K562 (cell line): Measurements from ENCODE around the gene IKZF3. TPM values are rescaled to one million over a fixed set of nuclear protein-coding genes. Genes with fewer than 3 reads are reported as not detected.

Experiments
- ATAC-seq: fragments of 200-7000 bp; cut with Tn5 transposase; 3 replicates; pipeline ENCODE4 v1.9.1; 2020; ENCODE audit warnings: moderate library complexity
- BruUV-seq: library from RNA; stranded (reverse); fragments of 400-500 nt; replicated peaks from 2 replicates; lab custom pipeline; 2021; lab: Mats Ljungman, UMichigan
- CTCF ChIA-PET: fragments of 300-600 bp; formaldehyde crosslinking; extraction: SDS; loops from one replicate; lab custom pipeline; 2021; ENCODE audit warnings: low intra/inter-chr PET ratio; lab: Yijun Ruan, JAX
- POLR2A ChIA-PET: fragments of 300-600, 350-650 bp; sonication (Branson Sonifier 250); formaldehyde crosslinking; extraction: SDS; loops from one replicate; lab custom pipeline; 2021; ENCODE audit warnings: antibody characterized with exemption, inconsistent platforms; lab: Yijun Ruan, JAX
- DNase-seq, 4 experiments: peaks; one replicate each; pipeline versions ENCODE4 v3.0.0 to v3.0.0-alpha.2; 2011 to 2018; ENCODE audit warnings: low spot score in 3 of 4, mixed read lengths in 3 of 4; ENCODE audit errors: extremely low read depth in 1 of 4
- FAIRE-seq: peaks from 2 replicates; lab custom pipeline; 2011; peaks lifted over from hg19 to GRCh38; lab: Jason Lieb, UNC
- H2AFZ ChIP-seq: 2 replicates; pipeline ENCODE4 v1.6.0; 2011; ENCODE audit warnings: low read depth, low read length, control low read depth, inconsistent platforms
- H3K27ac ChIP-seq: fragments of 200-600 bp; 3 replicates; pipeline ENCODE4 v1.8.0; 2011; ENCODE audit warnings: low read depth, mild to moderate bottlenecking, control low read depth, inconsistent platforms, low read length, moderate library complexity, mixed read lengths; ENCODE audit errors: extremely low read depth
- H3K27me3 ChIP-seq, 2 experiments: fragments of 300-600 bp in 1 of 2; 2 replicates in 1 of 2; 3 replicates in 1 of 2; pipeline versions ENCODE4 v1.6.0 to v1.8.0; 2011; ENCODE audit warnings: inconsistent platforms in 2 of 2, low read length in 2 of 2, mild to moderate bottlenecking in 1 of 2, mixed read lengths in 1 of 2, moderate library complexity in 1 of 2; ENCODE audit not compliant: control insufficient read depth in 2 of 2, insufficient read depth in 2 of 2
- H3K36me3 ChIP-seq: fragments of 300-600 bp; 3 replicates; pipeline ENCODE4 v1.8.0; 2011; ENCODE audit warnings: mild to moderate bottlenecking, low read length, inconsistent platforms; ENCODE audit not compliant: control insufficient read depth, insufficient read depth
- H3K4me1 ChIP-seq, 2 experiments: fragments of 200-600 bp in 1 of 2; replicated peaks in 1 of 2; 2 replicates in 1 of 2; 3 replicates in 1 of 2; pipeline versions ENCODE4 v1.5.1 to v1.8.0; 2011; ENCODE audit warnings: inconsistent platforms in 2 of 2, low read length in 2 of 2, mild to moderate bottlenecking in 1 of 2, mixed read lengths in 1 of 2, moderate library complexity in 1 of 2; ENCODE audit not compliant: control insufficient read depth in 2 of 2, insufficient read depth in 2 of 2
- H3K4me2 ChIP-seq: 2 replicates; pipeline ENCODE4 v1.6.1; 2011; ENCODE audit warnings: low read length, control low read depth, inconsistent platforms, mixed read lengths; ENCODE audit not compliant: insufficient read depth
- H3K4me3 ChIP-seq: fragments of 200-600 bp; sonication (generic), shearing (Covaris generic); 2 replicates; pipeline ENCODE4 v1.5.1; 2016; ENCODE audit warnings: control low read depth, inconsistent platforms
- H3K79me2 ChIP-seq: fragments of 200-600 bp; 3 replicates; pipeline ENCODE4 v1.8.0; 2011; ENCODE audit warnings: low read length, inconsistent platforms; ENCODE audit not compliant: control insufficient read depth, insufficient read depth
- H3K9ac ChIP-seq, 2 experiments: 2 replicates each; pipeline versions ENCODE4 v1.6.0 to v1.6.1; 2011; ENCODE audit warnings: low read depth in 2 of 2, low read length in 2 of 2, control low read depth in 1 of 2, inconsistent platforms in 1 of 2, mild to moderate bottlenecking in 1 of 2, mixed read lengths in 1 of 2; ENCODE audit not compliant: insufficient read depth in 1 of 2
- H3K9me1 ChIP-seq: one replicate; pipeline ENCODE4 v1.6.0; 2011; ENCODE audit warnings: inconsistent platforms, mild to moderate bottlenecking, low read length, moderate library complexity; ENCODE audit not compliant: control insufficient read depth, insufficient read depth
- H3K9me3 ChIP-seq: replicated peaks from 2 replicates; pipeline ENCODE4 v1.5.1; 2011; ENCODE audit warnings: low read depth, low read length, inconsistent platforms; ENCODE audit not compliant: control insufficient read depth, insufficient read depth
- H4K20me1 ChIP-seq: replicated peaks from 2 replicates; pipeline ENCODE4 v1.6.1; 2011; ENCODE audit warnings: low read length, inconsistent platforms, mixed read lengths; ENCODE audit not compliant: control insufficient read depth, insufficient read depth
- EZH2 ChIP-seq: IDR thresholded peaks from 2 replicates; pipeline ENCODE4 v1.6.1; 2012; ENCODE audit warnings: low read depth, mild to moderate bottlenecking, inconsistent platforms, low read length, borderline replicate concordance
- GABPA ChIP-seq: fragments of 200-800 bp; sonication (Bioruptor generic); conservative IDR thresholded peaks from 2 replicates; pipeline ENCODE4 v1.6.1; 2016; ENCODE audit warnings: low read depth, missing genetic modification characterization, missing compliant biosample characterization
- SLC30A9 ChIP-seq: fragments of 250-450 bp; sonication (Bioruptor Pico); IDR thresholded peaks from 2 replicates; pipeline ENCODE4 v1.8.0; 2022; ENCODE audit warnings: mild to moderate bottlenecking, moderate library complexity
- ZFP36 ChIP-seq: fragments of 150-350 bp; IDR thresholded peaks from 2 replicates; pipeline ENCODE4 v1.6.1; 2018; ENCODE audit warnings: low read length, low read depth; ENCODE audit not compliant: partially characterized antibody
- ZNF121 ChIP-seq: sonication (generic); formaldehyde crosslinking; conservative IDR thresholded peaks from 2 replicates; pipeline ENCODE4 v1.8.0; 2022; ENCODE audit warnings: missing genetic modification reagents
- ZNF174 ChIP-seq: fragments of 250-450 bp; sonication (Bioruptor Pico); IDR thresholded peaks from 2 replicates; pipeline ENCODE4 v1.4.0; 2020; ENCODE audit warnings: mild to moderate bottlenecking
- ZNF311 ChIP-seq: fragments of 250-450 bp; sonication (Bioruptor Pico); IDR thresholded peaks from 2 replicates; pipeline ENCODE4 v1.4.0; 2020; ENCODE audit warnings: mild to moderate bottlenecking, moderate library complexity
- WGBS: fragments of 100-300 bp; shearing (Covaris generic); methylation state at CpG from one replicate; pipeline ENCODE4 v1.1.6; 2016; ENCODE audit warnings: low coverage, mixed read lengths; ENCODE audit not compliant: insufficient coverage; ENCODE audit errors: missing lambda C conversion rate; 5-methylcytosine and 5-hydroxymethylcytosine counted together
- in situ Hi-C: fragments of 300-500 bp; cut with MboI; formaldehyde crosslinking; loops from 4 replicates; pipeline ENCODE4 v1.15.0; 2018; ENCODE audit warnings: inconsistent platforms, mixed read lengths
- intact Hi-C: fragments of 100-400 bp; cut with micrococcal nuclease; formaldehyde crosslinking; loops from 2 replicates; pipeline ENCODE4 v1.14.2; 2022
- polyA plus RNA-seq, 8 experiments: library from polyadenylated mRNA; depleted of rRNA in 4 of 8; stranded (reverse) in 5 of 8; unstranded in 3 of 8; fragments of >200 nt; fragmentation: Nextera tagmentation in 2 of 8; fragmentation: Illumina TruSeq in 1 of 8; extraction: Ambion mirVana in 2 of 8; extraction: Trizol in 1 of 8; gene quantifications; 2 replicates each; pipeline versions ENCODE4 v1.2.1 to v1.2.3, GENCODE V29; 2011 to 2014; ENCODE audit warnings: inconsistent platforms in 1 of 8, missing spikeins in 1 of 8
- total RNA-seq, 7 experiments: library from RNA; depleted of rRNA in 6 of 7; stranded (reverse); fragments of >200 nt in 6 of 7; fragmentation: Illumina TruSeq in 2 of 7; extraction: Trizol in 2 of 7; gene quantifications; 2 replicates each; pipeline versions ENCODE4 v1.2.1 to v1.2.3, GENCODE V29; 2011 to 2021; ENCODE audit warnings: low replicate concordance in 1 of 7
- TF ChIP-seq, protein P1 (sequence below): fragments of 450-650 bp; formaldehyde crosslinking; IDR thresholded peaks from 2 replicates; pipeline ENCODE4 v1.4.0; 2020; ENCODE audit warnings: mild to moderate bottlenecking
- TF ChIP-seq, protein P2 (sequence below): sonication (generic); formaldehyde crosslinking; IDR thresholded peaks from 2 replicates; pipeline ENCODE4 v1.8.0; 2022; ENCODE audit warnings: mild to moderate bottlenecking, missing genetic modification reagents
- TF ChIP-seq, protein P3 (sequence below): sonication (generic); formaldehyde crosslinking; IDR thresholded peaks from 2 replicates; pipeline ENCODE4 v1.9.0; 2022; ENCODE audit warnings: mild to moderate bottlenecking, missing genetic modification reagents

Gene IKZF3
- total and polyA plus RNA-seq, 9 of the 15 experiments (the other 6 are each of a cell fraction or from before 2014, with no cell fraction given), result 0.06 to 1.6 (median 0.62) TPM

DNA sequence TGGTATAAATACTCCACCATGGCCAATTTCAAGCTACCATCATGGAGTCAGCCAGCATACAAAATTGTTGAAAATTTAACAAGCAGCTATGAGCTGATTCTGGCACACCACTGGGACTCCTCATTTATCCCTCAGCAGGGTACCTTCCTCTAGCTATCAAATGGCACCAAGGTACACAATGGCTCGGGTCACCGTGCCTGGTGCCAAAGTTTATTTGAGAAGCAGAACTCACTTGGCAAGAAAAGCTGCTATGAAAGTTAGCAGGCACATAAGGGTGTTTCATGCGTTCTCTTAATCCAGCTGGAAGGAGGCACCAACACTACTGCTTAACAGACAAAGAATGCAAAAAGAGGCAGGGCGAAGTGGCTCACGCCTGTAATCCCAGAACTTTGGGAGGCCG, 51.6 kb downstream of the IKZF3 start:
- CTCF ChIA-PET, result no interaction called here

More for the DNA sequence above, 51.6 kb downstream of the IKZF3 start:
- BruUV-seq, result no TSS peak
- H3K9me3 ChIP-seq, result no peaks in the 10 kb centered on the region
- intact Hi-C loops, result no loop called here
- H3K4me1 ChIP-seq, result no peaks in the 10 kb centered on the region
- POLR2A ChIA-PET, result interaction anchor here (0.6 to 0.9 kb wide), 5 partner anchors 40 to 643 kb away, joined by 3 to 5 read pairs (median 3); partner anchors contain the start of gene PGAP3
- ATAC-seq, result no peak
- peaks cover 10 to 12% of the 10 kb centered on the region in 2 experiments; a peak in 2 of 5 replicates for H3K27me3 ChIP-seq
- no peaks in the 10 kb centered on the region for H3K36me3 ChIP-seq
- no peak for DNase-seq
- no peak overlapping the region for H3K9ac ChIP-seq
- FAIRE-seq, result no peak
- H3K4me3 ChIP-seq, result no peak overlapping the region
- no peak overlapping the region for H2AFZ ChIP-seq
- in situ Hi-C loops, result no loop called here
- no peaks in the 10 kb centered on the region for H3K9me1 ChIP-seq
- H4K20me1 ChIP-seq, result no peaks in the 10 kb centered on the region
- WGBS, result 3% methylated on average over 6 of the region's 6 CpGs
- H3K79me2 ChIP-seq, result no peaks in the 10 kb centered on the region
- H3K27ac ChIP-seq, result no peak overlapping the region
- no peak for TF ChIP-seq ZNF311 (CRISPR knock-in tag)
- no peak for TF ChIP-seq SLC30A9 (CRISPR knock-in tag)
- no peak for TF ChIP-seq ZFP36
- no peak for TF ChIP-seq GABPA (tag)
- TF ChIP-seq ZNF121 (CRISPR knock-in tag), result no peak
- no peak for TF ChIP-seq ZNF174 (CRISPR knock-in tag)
- TF ChIP-seq, protein P1, sequence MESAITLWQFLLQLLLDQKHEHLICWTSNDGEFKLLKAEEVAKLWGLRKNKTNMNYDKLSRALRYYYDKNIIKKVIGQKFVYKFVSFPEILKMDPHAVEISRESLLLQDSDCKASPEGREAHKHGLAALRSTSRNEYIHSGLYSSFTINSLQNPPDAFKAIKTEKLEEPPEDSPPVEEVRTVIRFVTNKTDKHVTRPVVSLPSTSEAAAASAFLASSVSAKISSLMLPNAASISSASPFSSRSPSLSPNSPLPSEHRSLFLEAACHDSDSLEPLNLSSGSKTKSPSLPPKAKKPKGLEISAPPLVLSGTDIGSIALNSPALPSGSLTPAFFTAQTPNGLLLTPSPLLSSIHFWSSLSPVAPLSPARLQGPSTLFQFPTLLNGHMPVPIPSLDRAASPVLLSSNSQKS (CRISPR knock-in tag), result no peak
- TF ChIP-seq EZH2, result no peak
- TF ChIP-seq, protein P2, sequence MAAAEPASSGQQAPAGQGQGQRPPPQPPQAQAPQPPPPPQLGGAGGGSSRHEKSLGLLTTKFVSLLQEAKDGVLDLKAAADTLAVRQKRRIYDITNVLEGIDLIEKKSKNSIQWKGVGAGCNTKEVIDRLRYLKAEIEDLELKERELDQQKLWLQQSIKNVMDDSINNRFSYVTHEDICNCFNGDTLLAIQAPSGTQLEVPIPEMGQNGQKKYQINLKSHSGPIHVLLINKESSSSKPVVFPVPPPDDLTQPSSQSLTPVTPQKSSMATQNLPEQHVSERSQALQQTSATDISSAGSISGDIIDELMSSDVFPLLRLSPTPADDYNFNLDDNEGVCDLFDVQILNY (CRISPR knock-in tag), result no peak
- TF ChIP-seq, protein P3, sequence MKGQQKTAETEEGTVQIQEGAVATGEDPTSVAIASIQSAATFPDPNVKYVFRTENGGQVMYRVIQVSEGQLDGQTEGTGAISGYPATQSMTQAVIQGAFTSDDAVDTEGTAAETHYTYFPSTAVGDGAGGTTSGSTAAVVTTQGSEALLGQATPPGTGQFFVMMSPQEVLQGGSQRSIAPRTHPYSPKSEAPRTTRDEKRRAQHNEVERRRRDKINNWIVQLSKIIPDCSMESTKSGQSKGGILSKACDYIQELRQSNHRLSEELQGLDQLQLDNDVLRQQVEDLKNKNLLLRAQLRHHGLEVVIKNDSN, result no peak
- TF ChIP-seq, all 486 proteins: peak for 0
- H3K4me2 ChIP-seq, result no peak overlapping the region
